Panc1 (cell line): ENCODE results near the gene NT5M.

ENCODE experiments used
- POLR2AphosphoS5 ChIP-seq: IDR thresholded peaks from 2 replicates; pipeline ENCODE4 v1.6.1; 2012; ENCODE audit warnings: mild to moderate bottlenecking, low read depth, low read length, moderate library complexity
- SIN3A ChIP-seq: IDR thresholded peaks from 2 replicates; pipeline ENCODE4 v1.6.1; 2012; ENCODE audit warnings: low read depth, mild to moderate bottlenecking, low read length, moderate library complexity, borderline replicate concordance; ENCODE audit not compliant: insufficient read depth
- TF ChIP-seq, protein P1 (sequence below): fragments of 450-650 bp; IDR thresholded peaks from 2 replicates; pipeline ENCODE4 v1.5.1; 2017; ENCODE audit warnings: mild to moderate bottlenecking
- TF ChIP-seq, protein P2 (sequence below), 2 experiments: IDR thresholded peaks; 2 replicates each; pipeline ENCODE4 v1.6.1; 2011 to 2012; ENCODE audit warnings: low read depth in 2 of 2, control low read depth in 1 of 2, low read length in 1 of 2, mild to moderate bottlenecking in 1 of 2, moderate library complexity in 1 of 2; ENCODE audit not compliant: insufficient read depth in 1 of 2

DNA sequence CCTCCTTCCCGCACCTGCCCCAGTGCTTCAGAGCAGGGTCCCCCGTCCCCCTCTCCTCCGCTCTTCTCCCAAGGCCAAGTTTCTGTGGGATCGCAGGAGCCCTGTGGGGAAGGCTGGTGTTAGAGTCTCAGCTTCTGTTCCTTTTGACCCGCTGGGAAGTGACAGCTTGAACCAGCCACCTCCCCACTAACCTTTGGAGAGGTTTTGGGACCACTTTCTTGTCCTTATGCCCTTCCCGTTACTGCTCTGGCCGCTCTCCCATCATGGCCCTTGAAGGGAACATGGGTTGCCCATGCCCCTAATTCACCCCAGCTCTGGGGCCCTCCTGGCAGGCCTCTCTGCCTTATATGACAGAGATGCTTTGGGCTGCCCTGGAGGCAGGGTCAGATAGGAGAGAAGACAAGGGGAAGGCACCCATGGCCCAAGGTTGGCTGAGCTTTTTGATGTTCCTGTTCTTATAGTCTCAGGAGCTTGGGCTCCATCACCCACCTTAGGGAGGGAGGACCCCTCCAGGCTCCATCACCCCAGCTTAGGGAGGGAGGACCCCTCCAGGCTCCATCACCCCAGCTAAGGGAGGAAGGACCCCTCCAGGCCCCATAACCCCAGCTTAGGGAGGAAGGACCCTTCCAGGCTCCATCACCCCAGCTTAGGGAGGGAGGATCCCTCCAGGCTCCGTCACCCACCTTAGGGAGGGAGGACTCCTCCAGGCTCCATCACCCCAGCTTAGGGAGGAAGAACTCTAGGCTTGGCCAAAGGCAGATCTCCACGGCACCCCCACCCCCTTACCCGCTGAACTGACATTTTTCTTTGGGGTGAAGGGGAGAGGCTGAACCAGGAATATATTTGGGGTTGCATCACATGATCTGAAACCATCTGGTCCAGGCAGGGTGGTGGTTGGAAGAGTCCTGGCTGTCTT lies 45.0 kb downstream of the NT5M start:
- TF ChIP-seq, protein P1, sequence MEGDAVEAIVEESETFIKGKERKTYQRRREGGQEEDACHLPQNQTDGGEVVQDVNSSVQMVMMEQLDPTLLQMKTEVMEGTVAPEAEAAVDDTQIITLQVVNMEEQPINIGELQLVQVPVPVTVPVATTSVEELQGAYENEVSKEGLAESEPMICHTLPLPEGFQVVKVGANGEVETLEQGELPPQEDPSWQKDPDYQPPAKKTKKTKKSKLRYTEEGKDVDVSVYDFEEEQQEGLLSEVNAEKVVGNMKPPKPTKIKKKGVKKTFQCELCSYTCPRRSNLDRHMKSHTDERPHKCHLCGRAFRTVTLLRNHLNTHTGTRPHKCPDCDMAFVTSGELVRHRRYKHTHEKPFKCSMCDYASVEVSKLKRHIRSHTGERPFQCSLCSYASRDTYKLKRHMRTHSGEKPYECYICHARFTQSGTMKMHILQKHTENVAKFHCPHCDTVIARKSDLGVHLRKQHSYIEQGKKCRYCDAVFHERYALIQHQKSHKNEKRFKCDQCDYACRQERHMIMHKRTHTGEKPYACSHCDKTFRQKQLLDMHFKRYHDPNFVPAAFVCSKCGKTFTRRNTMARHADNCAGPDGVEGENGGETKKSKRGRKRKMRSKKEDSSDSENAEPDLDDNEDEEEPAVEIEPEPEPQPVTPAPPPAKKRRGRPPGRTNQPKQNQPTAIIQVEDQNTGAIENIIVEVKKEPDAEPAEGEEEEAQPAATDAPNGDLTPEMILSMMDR = no peak
- no peak for TF ChIP-seq POLR2AphosphoS5
- no peak for TF ChIP-seq SIN3A
- TF ChIP-seq, protein P2, sequence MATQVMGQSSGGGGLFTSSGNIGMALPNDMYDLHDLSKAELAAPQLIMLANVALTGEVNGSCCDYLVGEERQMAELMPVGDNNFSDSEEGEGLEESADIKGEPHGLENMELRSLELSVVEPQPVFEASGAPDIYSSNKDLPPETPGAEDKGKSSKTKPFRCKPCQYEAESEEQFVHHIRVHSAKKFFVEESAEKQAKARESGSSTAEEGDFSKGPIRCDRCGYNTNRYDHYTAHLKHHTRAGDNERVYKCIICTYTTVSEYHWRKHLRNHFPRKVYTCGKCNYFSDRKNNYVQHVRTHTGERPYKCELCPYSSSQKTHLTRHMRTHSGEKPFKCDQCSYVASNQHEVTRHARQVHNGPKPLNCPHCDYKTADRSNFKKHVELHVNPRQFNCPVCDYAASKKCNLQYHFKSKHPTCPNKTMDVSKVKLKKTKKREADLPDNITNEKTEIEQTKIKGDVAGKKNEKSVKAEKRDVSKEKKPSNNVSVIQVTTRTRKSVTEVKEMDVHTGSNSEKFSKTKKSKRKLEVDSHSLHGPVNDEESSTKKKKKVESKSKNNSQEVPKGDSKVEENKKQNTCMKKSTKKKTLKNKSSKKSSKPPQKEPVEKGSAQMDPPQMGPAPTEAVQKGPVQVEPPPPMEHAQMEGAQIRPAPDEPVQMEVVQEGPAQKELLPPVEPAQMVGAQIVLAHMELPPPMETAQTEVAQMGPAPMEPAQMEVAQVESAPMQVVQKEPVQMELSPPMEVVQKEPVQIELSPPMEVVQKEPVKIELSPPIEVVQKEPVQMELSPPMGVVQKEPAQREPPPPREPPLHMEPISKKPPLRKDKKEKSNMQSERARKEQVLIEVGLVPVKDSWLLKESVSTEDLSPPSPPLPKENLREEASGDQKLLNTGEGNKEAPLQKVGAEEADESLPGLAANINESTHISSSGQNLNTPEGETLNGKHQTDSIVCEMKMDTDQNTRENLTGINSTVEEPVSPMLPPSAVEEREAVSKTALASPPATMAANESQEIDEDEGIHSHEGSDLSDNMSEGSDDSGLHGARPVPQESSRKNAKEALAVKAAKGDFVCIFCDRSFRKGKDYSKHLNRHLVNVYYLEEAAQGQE (IDR thresholded peaks at IDR 0.05; ENCODE audit: insufficient read depth in 1 of 2, low read depth in 2 of 2, low read length in 1 of 2) = no peak
